22Rv1 (cell line): ENCODE results near the gene ARF3.

ENCODE experiments used
- CTCF ChIP-seq: fragments of 450-650 bp; IDR thresholded peaks from 2 replicates; pipeline ENCODE4 v1.5.1; 2017; ENCODE audit warnings: mild to moderate bottlenecking
- ZFX ChIP-seq: fragments of 450-650 bp; IDR thresholded peaks from 2 replicates; pipeline ENCODE4 v1.6.1; 2017; ENCODE audit warnings: antibody characterized with exemption, borderline replicate concordance

DNA sequence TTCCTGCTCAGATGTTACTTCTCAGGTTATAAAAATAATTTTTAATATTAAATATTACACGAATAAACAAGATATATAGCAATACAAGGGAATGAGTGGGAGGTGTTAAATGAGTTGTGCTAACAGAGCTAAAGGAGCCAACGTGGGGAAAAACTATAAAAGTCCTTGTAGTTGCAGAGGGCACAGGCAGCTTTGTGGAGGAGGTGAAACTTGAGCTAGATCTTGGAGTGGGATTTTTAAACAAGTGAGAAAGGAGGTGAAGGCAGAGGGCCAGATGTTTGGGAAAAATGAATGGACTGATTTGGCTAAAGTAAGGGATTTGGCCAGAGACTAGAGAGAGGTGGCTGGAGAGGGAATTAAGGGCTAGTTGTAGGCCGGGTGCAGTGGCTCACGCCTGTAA, 26.8 kb downstream of the ARF3 start:
- TF ChIP-seq CTCF (no peak), ZFX (no peak)
